Neuron (in vitro differentiated cells): ENCODE data around the gene PRKN.

Source experiments
- H2AFZ ChIP-seq: one replicate; pipeline ENCODE4 v1.6.1; 2013; ENCODE audit warnings: low read depth, mild to moderate bottlenecking, inconsistent platforms, low read length, moderate library complexity
- H3K27me3 ChIP-seq: one replicate; pipeline ENCODE4 v1.6.1; 2013; ENCODE audit warnings: low read length; ENCODE audit not compliant: insufficient read depth
- H3K36me3 ChIP-seq: one replicate; pipeline ENCODE4 v1.6.1; 2013; ENCODE audit warnings: low read length; ENCODE audit not compliant: insufficient read depth
- H3K4me1 ChIP-seq: one replicate; pipeline ENCODE4 v1.6.1; 2013; ENCODE audit warnings: low read length; ENCODE audit not compliant: insufficient read depth
- H3K4me3 ChIP-seq: 2 replicates; pipeline ENCODE4 v1.5.1; 2013; ENCODE audit warnings: mild to moderate bottlenecking, low read length, moderate library complexity
- H3K9me3 ChIP-seq: one replicate; pipeline ENCODE4 v1.6.1; 2013; ENCODE audit warnings: low read length

Gene PRKN

GRCh38 chr6:162230147-162230752 lies 497.3 kb downstream of the PRKN start:
- Histone ChIP-seq H2AFZ (no peak overlapping the region), H3K4me3 (no peak overlapping the region), H3K36me3 (no peaks in the 10 kb centered on the region), H3K4me1 (peaks cover 3% of the 10 kb centered on the region), H3K27me3 (no peaks in the 10 kb centered on the region), H3K9me3 (no peaks in the 10 kb centered on the region)

- Histone ChIP-seq H3K27me3 (no peaks in the 10 kb centered on the region), H3K4me1 (peaks cover 3% of the 10 kb centered on the region), H2AFZ (no peak overlapping the region), H3K36me3 (no peaks in the 10 kb centered on the region), H3K9me3 (no peaks in the 10 kb centered on the region), H3K4me3 (no peak overlapping the region)
Observed at GRCh38 chr6:162229093-162229492, 498.5 kb downstream of the PRKN start.

GRCh38 chr6:162226803-162227202 lies 500.8 kb downstream of the PRKN start:
- no peaks in the 10 kb centered on the region for H3K27me3 ChIP-seq
- H3K9me3 ChIP-seq: no peaks in the 10 kb centered on the region
- no peak overlapping the region for H3K4me3 ChIP-seq
- H3K36me3 ChIP-seq: no peaks in the 10 kb centered on the region
- H3K4me1 ChIP-seq: peaks cover 3% of the 10 kb centered on the region
- H2AFZ ChIP-seq: no peak overlapping the region

- Histone ChIP-seq H3K4me1 (no peaks in the 10 kb centered on the region), H3K27me3 (no peaks in the 10 kb centered on the region), H2AFZ (no peak overlapping the region), H3K9me3 (no peaks in the 10 kb centered on the region), H3K36me3 (no peaks in the 10 kb centered on the region), H3K4me3 (no peak overlapping the region)
Observed at GRCh38 chr6:162222521-162222920, 505.0 kb downstream of the PRKN start.

- H3K27me3 ChIP-seq: no peaks in the 10 kb centered on the region
Observed at GRCh38 chr6:162220876-162221275, 506.7 kb downstream of the PRKN start.

GRCh38 chr6:162219266-162219665 lies 508.3 kb downstream of the PRKN start:
- H2AFZ ChIP-seq: no peak overlapping the region
- H3K9me3 ChIP-seq: no peaks in the 10 kb centered on the region
- H3K4me3 ChIP-seq: no peak overlapping the region
- H3K27me3 ChIP-seq: no peaks in the 10 kb centered on the region
- no peaks in the 10 kb centered on the region for H3K4me1 ChIP-seq
- H3K36me3 ChIP-seq: no peaks in the 10 kb centered on the region

More at GRCh38 chr6:162220876-162221275, 506.7 kb downstream of the PRKN start:
- Histone ChIP-seq H3K9me3 (no peaks in the 10 kb centered on the region), H3K4me1 (no peaks in the 10 kb centered on the region), H3K4me3 (no peak overlapping the region), H2AFZ (no peak overlapping the region), H3K36me3 (no peaks in the 10 kb centered on the region)

- H3K27me3 ChIP-seq: no peaks in the 10 kb centered on the region
- no peaks in the 10 kb centered on the region for H3K4me1 ChIP-seq
- no peaks in the 10 kb centered on the region for H3K9me3 ChIP-seq
- no peak overlapping the region for H3K4me3 ChIP-seq
- no peak overlapping the region for H2AFZ ChIP-seq
- H3K36me3 ChIP-seq: no peaks in the 10 kb centered on the region
Observed at GRCh38 chr6:162217811-162218493, 509.6 kb downstream of the PRKN start.

- no peaks in the 10 kb centered on the region for H3K36me3 ChIP-seq
- no peaks in the 10 kb centered on the region for H3K27me3 ChIP-seq
- no peak overlapping the region for H3K4me3 ChIP-seq
- no peak overlapping the region for H2AFZ ChIP-seq
- H3K4me1 ChIP-seq: no peaks in the 10 kb centered on the region
- H3K9me3 ChIP-seq: no peaks in the 10 kb centered on the region
Observed at GRCh38 chr6:162217058-162217457, 510.5 kb downstream of the PRKN start.

- Histone ChIP-seq H3K4me1 (no peaks in the 10 kb centered on the region), H3K9me3 (no peaks in the 10 kb centered on the region), H3K36me3 (no peaks in the 10 kb centered on the region), H3K27me3 (no peaks in the 10 kb centered on the region), H2AFZ (no peak overlapping the region), H3K4me3 (no peak overlapping the region)
Observed at GRCh38 chr6:162211777-162212176, 515.8 kb downstream of the PRKN start.

- Histone ChIP-seq H2AFZ (no peak overlapping the region), H3K36me3 (no peaks in the 10 kb centered on the region)
Observed at GRCh38 chr6:162211022-162211421, 516.5 kb downstream of the PRKN start.

GRCh38 chr6:162203287-162203686 lies 524.3 kb downstream of the PRKN start:
- Histone ChIP-seq H3K27me3 (no peaks in the 10 kb centered on the region), H3K4me3 (no peak overlapping the region), H3K4me1 (no peaks in the 10 kb centered on the region), H3K36me3 (no peaks in the 10 kb centered on the region), H2AFZ (no peak overlapping the region), H3K9me3 (no peaks in the 10 kb centered on the region)

More at GRCh38 chr6:162211022-162211421, 516.5 kb downstream of the PRKN start:
- Histone ChIP-seq H3K4me3 (no peak overlapping the region), H3K27me3 (no peaks in the 10 kb centered on the region), H3K9me3 (no peaks in the 10 kb centered on the region), H3K4me1 (no peaks in the 10 kb centered on the region)

GRCh38 chr6:162200945-162201690 lies 526.4 kb downstream of the PRKN start:
- no peaks in the 10 kb centered on the region for H3K27me3 ChIP-seq
- no peaks in the 10 kb centered on the region for H3K36me3 ChIP-seq
- no peaks in the 10 kb centered on the region for H3K4me1 ChIP-seq
- no peaks in the 10 kb centered on the region for H3K9me3 ChIP-seq
- no peak overlapping the region for H3K4me3 ChIP-seq
- H2AFZ ChIP-seq: no peak overlapping the region

GRCh38 chr6:162200041-162200440 lies 527.5 kb downstream of the PRKN start:
- H3K27me3 ChIP-seq: no peaks in the 10 kb centered on the region
- no peak overlapping the region for H2AFZ ChIP-seq
- H3K9me3 ChIP-seq: no peaks in the 10 kb centered on the region
- no peaks in the 10 kb centered on the region for H3K36me3 ChIP-seq
- H3K4me3 ChIP-seq: no peak overlapping the region
- H3K4me1 ChIP-seq: no peaks in the 10 kb centered on the region
